Measurements from ENCODE around the gene PDCL3.

DNA sequence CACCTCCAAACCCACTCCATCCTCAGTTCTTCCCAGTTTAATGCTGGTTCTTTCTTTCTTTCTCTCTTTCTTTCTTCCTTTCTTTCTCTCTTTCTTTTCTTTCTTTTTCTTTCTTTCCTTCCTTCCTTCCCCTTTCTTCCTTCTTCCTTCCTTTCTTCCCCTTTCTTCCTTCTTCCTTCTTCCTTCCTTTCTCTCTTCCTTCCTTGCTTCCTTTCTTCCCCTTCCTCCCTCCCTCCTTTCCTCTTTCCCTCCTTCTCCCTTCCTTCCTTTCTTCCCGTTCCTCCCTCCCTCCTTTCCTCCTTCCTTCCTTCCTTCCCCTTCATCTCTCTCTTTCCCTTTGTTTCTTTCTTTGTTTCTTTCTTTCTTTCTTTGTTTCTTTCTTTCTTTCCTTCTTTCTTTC, 50.9 kb downstream of the PDCL3 start:
- TF ChIP-seq, protein P1, sequence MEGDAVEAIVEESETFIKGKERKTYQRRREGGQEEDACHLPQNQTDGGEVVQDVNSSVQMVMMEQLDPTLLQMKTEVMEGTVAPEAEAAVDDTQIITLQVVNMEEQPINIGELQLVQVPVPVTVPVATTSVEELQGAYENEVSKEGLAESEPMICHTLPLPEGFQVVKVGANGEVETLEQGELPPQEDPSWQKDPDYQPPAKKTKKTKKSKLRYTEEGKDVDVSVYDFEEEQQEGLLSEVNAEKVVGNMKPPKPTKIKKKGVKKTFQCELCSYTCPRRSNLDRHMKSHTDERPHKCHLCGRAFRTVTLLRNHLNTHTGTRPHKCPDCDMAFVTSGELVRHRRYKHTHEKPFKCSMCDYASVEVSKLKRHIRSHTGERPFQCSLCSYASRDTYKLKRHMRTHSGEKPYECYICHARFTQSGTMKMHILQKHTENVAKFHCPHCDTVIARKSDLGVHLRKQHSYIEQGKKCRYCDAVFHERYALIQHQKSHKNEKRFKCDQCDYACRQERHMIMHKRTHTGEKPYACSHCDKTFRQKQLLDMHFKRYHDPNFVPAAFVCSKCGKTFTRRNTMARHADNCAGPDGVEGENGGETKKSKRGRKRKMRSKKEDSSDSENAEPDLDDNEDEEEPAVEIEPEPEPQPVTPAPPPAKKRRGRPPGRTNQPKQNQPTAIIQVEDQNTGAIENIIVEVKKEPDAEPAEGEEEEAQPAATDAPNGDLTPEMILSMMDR (IDR thresholded peaks at IDR 0.05), result no peak
- TF ChIP-seq EP300 (IDR thresholded peaks at IDR 0.05) (no peak), POLR2A (IDR thresholded peaks at IDR 0.05) (no peak)

Measured in ovary (tissue), 3 donors.